ENCODE results near the gene RAG1. TPM values are rescaled to one million over a fixed set of nuclear protein-coding genes. Genes with fewer than 3 reads are reported as not detected.

The RAG1 gene
- total and polyA plus RNA-seq, 3 donors from 2014 or later, result 1.4 to 3.5 (median 1.5) TPM

DNA sequence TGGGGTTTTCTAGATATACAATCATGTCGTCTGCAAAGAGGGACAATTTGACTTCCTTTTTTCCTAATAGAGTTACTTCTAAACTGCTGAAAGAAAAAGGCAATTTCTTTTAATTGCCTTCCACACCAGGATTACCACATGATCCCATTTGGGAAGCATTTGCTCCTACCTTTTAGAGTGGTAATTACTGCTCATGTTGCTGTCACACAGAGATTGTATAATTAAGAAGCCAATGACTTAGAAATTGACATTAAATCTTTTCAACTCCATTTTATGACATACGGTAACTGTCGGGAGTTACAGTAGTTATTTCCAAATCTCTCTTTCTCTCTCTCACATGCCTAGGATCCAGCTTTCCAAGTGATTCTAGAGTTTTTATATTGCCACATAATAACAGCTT is 48.0 kb downstream of the RAG1 start:
- Histone ChIP-seq H3K27me3 (no peaks in the 10 kb centered on the region), H3K4me1 (no peaks in the 10 kb centered on the region), H3K36me3 (ENCODE audit: low read depth, missing control alignments) (no peaks in the 10 kb centered on the region), H3K9me3 (no peaks in the 10 kb centered on the region), H3K4me3 (no peak overlapping the region), H3K27ac (no peak overlapping the region)
- no peak for DNase-seq
- intact Hi-C loops (cut with DNase I; ENCODE audit: low total_unique reads), result no loop called here
- no peak for TF ChIP-seq POLR2A (IDR thresholded peaks at IDR 0.05)
- TF ChIP-seq, protein P1, sequence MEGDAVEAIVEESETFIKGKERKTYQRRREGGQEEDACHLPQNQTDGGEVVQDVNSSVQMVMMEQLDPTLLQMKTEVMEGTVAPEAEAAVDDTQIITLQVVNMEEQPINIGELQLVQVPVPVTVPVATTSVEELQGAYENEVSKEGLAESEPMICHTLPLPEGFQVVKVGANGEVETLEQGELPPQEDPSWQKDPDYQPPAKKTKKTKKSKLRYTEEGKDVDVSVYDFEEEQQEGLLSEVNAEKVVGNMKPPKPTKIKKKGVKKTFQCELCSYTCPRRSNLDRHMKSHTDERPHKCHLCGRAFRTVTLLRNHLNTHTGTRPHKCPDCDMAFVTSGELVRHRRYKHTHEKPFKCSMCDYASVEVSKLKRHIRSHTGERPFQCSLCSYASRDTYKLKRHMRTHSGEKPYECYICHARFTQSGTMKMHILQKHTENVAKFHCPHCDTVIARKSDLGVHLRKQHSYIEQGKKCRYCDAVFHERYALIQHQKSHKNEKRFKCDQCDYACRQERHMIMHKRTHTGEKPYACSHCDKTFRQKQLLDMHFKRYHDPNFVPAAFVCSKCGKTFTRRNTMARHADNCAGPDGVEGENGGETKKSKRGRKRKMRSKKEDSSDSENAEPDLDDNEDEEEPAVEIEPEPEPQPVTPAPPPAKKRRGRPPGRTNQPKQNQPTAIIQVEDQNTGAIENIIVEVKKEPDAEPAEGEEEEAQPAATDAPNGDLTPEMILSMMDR (IDR thresholded peaks at IDR 0.05), result no peak
- 86 to 97% methylated on average over 3 of the region's 3 CpGs for WGBS, 2 donors

DNA sequence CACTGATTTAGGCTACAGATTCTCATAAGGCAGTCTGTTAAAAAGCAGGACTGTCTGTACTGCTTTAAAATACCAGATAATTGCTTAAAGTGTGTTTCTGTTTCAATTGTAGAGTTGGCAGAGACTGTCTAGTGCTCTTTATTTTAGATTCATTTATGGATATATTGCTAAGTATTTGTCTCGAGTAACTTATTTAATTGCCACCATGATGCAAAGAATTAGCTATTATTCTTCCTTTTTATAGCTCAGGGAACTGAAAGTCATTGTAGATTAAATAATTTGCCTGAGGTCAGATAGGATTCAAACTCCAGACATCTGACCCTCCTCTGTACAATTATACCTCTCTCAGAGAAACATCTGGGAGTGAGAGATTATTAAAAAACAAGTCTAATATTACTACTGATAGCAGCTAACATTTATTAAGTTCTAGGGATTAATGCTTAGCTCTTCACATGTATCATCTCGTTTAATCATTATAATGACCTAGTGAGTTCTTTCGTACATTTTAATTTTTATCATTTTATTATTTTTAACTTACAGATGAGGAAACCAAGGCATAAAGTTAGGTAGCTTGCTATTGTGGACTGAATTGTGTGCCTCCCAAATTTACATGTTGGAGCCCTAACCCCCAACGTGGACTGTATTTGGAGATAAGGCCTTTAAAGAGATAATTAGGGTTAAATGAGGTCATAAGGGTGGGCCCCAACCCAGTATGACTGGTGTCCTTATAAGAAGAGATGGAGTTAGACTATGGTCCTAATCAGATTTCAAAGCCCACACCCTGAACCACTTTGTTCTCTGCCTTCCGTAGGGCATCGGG is 49.9 kb downstream of the RAG1 start:
- TF ChIP-seq POLR2A (IDR thresholded peaks at IDR 0.05), result no peak
- TF ChIP-seq, protein P1 (IDR thresholded peaks at IDR 0.05), result no peak
- Histone ChIP-seq H3K27me3 (no peaks in the 10 kb centered on the region), H3K36me3 (ENCODE audit: low read depth, missing control alignments) (no peaks in the 10 kb centered on the region), H3K27ac (no peak overlapping the region), H3K9me3 (no peaks in the 10 kb centered on the region), H3K4me3 (no peak overlapping the region), H3K4me1 (no peaks in the 10 kb centered on the region)
- DNase-seq, result no peak
- WGBS, 2 donors, result 81 to 84% methylated on average over 6 of the region's 6 CpGs
- intact Hi-C loops (cut with DNase I; ENCODE audit: low total_unique reads), result no loop called here

DNA sequence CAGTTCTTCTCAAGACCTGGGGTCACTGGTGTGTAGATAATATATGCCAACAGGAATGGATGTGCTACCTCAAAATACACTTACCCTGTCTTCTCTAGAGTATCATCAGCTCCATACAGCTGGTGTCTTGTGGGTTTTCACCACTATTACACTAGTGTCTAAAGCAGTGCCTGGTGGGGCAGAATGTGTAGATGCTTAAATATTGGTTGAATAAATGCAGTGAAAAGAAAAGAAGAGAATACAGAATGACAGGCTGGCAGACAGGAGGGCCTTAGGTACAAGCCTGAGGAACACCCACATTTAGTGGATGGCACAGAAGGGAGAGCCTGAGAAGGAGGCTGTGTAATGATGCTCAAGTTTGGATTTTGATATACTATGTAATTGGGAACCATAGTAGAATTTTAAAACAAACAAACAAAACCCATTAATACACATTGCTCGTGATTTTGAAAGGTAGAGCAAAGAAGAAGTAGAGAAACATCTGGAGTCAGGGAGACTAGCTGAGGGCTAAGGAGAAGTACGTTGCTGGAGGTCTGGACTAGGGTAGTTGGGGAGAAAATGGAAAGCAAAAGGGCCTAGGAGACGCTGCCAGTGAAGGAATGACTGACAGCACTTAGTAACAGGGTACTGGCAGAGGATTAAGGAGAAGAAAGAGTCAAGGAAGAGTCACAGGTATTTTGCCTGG is 50.7 kb downstream of the RAG1 start:
- H3K4me3 ChIP-seq, result no peak overlapping the region
- H3K27ac ChIP-seq, result no peak overlapping the region
- TF ChIP-seq, protein P1 (IDR thresholded peaks at IDR 0.05), result no peak
- no peak for TF ChIP-seq POLR2A (IDR thresholded peaks at IDR 0.05)
- no peak for DNase-seq
- H3K4me1 ChIP-seq, result no peaks in the 10 kb centered on the region
- H3K9me3 ChIP-seq, result no peaks in the 10 kb centered on the region
- H3K36me3 ChIP-seq (ENCODE audit: low read depth, missing control alignments), result no peaks in the 10 kb centered on the region
- intact Hi-C loops (cut with DNase I; ENCODE audit: low total_unique reads), result no loop called here
- no peaks in the 10 kb centered on the region for H3K27me3 ChIP-seq
- 79 to 82% methylated on average over 3 of the region's 3 CpGs for WGBS, 2 donors

DNA sequence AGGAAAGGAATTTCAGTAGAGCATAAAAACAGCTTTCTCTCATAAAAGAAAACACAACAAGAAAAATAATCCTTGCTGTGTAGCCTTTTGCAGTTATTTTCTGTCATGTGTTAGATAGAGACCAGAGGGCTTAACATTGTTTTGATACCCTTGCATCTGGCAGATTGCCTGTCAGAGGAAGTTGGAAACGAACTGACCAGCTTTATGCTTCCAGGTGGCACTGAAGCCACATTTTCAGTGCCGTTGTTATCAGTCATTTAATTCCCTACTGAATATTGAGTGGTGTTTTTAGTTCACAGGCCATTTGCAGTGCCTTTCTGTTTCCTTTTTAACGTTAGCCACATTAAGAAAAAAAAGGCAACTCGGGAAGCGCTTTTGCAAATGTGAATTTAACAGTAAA is 51.7 kb downstream of the RAG1 start:
- H3K9me3 ChIP-seq, result no peaks in the 10 kb centered on the region
- no peak for TF ChIP-seq POLR2A (IDR thresholded peaks at IDR 0.05)
- TF ChIP-seq, protein P1 (IDR thresholded peaks at IDR 0.05), result no peak
- no peak overlapping the region for H3K27ac ChIP-seq
- DNase-seq, result no peak
- H3K36me3 ChIP-seq (ENCODE audit: low read depth, missing control alignments), result no peaks in the 10 kb centered on the region
- no peak overlapping the region for H3K4me3 ChIP-seq
- intact Hi-C loops (cut with DNase I; ENCODE audit: low total_unique reads), result no loop called here
- H3K4me1 ChIP-seq, result no peaks in the 10 kb centered on the region
- H3K27me3 ChIP-seq, result no peaks in the 10 kb centered on the region
- WGBS, 2 donors, result 42 to 44% methylated on average over 5 of the region's 5 CpGs

All from testis (tissue), 3 donors.